ENCODE data around the gene HYAL3. TPM values are rescaled to one million over a fixed set of nuclear protein-coding genes. Genes with fewer than 3 reads are reported as not detected.
A peak's percentile ranks its signal among the peaks of the same experiment; 100 is the strongest.

The HYAL3 gene
- total and polyA plus RNA-seq, 2 of the 13 experiments (the other 11 are each of a cell fraction or from before 2014, with no cell fraction given), result 5.5 to 10.4 TPM

DNA sequence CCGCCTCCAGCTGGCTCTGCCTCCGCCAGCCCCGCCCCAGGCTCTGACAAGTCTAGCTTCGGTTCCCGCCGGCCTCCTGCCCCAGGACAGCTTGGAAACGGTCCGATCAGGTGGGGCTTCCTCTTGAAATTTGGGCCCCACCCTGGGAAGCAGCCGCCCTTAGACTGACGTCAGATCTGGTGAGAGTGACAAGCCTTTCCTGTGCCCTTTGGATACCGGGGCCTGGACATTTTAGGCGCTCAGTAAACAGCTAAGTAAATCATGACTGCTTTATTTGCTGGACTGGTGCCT, 378 bp upstream of the HYAL3 start (continued):
- TF ChIP-seq, protein P1, sequence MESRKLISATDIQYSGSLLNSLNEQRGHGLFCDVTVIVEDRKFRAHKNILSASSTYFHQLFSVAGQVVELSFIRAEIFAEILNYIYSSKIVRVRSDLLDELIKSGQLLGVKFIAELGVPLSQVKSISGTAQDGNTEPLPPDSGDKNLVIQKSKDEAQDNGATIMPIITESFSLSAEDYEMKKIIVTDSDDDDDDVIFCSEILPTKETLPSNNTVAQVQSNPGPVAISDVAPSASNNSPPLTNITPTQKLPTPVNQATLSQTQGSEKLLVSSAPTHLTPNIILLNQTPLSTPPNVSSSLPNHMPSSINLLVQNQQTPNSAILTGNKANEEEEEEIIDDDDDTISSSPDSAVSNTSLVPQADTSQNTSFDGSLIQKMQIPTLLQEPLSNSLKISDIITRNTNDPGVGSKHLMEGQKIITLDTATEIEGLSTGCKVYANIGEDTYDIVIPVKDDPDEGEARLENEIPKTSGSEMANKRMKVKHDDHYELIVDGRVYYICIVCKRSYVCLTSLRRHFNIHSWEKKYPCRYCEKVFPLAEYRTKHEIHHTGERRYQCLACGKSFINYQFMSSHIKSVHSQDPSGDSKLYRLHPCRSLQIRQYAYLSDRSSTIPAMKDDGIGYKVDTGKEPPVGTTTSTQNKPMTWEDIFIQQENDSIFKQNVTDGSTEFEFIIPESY (CRISPR knock-in tag; IDR thresholded peaks at IDR 0.05), result no peak
- TF ChIP-seq, protein P2, sequence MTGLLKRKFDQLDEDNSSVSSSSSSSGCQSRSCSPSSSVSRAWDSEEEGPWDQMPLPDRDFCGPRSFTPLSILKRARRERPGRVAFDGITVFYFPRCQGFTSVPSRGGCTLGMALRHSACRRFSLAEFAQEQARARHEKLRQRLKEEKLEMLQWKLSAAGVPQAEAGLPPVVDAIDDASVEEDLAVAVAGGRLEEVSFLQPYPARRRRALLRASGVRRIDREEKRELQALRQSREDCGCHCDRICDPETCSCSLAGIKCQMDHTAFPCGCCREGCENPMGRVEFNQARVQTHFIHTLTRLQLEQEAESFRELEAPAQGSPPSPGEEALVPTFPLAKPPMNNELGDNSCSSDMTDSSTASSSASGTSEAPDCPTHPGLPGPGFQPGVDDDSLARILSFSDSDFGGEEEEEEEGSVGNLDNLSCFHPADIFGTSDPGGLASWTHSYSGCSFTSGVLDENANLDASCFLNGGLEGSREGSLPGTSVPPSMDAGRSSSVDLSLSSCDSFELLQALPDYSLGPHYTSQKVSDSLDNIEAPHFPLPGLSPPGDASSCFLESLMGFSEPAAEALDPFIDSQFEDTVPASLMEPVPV (CRISPR knock-in tag; IDR thresholded peaks at IDR 0.05), result 0 out of 2 replicates have a peak, but pooled peaks have one; percentile 15
- TF ChIP-seq ZNF614 (CRISPR knock-in tag; IDR thresholded peaks at IDR 0.05; ENCODE audit: borderline replicate concordance) (peak; percentile 27), ETV5 (CRISPR knock-in tag; IDR thresholded peaks at IDR 0.05; ENCODE audit: borderline replicate concordance) (peak; percentile 30; the same call in 1 of the 2 replicates), MED8 (CRISPR knock-in tag; IDR thresholded peaks at IDR 0.05; ENCODE audit: insufficient replicate concordance) (peak; percentile 52), EED (CRISPR knock-in tag; IDR thresholded peaks at IDR 0.05) (no peak), ZFP1 (CRISPR knock-in tag; IDR thresholded peaks at IDR 0.05) (no peak), FOXA3 (CRISPR knock-in tag; IDR thresholded peaks at IDR 0.05) (no peak), HMG20B (CRISPR knock-in tag; conservative IDR thresholded peaks at IDR 0.05) (no peak), MIER2 (CRISPR knock-in tag; IDR thresholded peaks at IDR 0.05) (no peak)
- TF ChIP-seq, protein P3, sequence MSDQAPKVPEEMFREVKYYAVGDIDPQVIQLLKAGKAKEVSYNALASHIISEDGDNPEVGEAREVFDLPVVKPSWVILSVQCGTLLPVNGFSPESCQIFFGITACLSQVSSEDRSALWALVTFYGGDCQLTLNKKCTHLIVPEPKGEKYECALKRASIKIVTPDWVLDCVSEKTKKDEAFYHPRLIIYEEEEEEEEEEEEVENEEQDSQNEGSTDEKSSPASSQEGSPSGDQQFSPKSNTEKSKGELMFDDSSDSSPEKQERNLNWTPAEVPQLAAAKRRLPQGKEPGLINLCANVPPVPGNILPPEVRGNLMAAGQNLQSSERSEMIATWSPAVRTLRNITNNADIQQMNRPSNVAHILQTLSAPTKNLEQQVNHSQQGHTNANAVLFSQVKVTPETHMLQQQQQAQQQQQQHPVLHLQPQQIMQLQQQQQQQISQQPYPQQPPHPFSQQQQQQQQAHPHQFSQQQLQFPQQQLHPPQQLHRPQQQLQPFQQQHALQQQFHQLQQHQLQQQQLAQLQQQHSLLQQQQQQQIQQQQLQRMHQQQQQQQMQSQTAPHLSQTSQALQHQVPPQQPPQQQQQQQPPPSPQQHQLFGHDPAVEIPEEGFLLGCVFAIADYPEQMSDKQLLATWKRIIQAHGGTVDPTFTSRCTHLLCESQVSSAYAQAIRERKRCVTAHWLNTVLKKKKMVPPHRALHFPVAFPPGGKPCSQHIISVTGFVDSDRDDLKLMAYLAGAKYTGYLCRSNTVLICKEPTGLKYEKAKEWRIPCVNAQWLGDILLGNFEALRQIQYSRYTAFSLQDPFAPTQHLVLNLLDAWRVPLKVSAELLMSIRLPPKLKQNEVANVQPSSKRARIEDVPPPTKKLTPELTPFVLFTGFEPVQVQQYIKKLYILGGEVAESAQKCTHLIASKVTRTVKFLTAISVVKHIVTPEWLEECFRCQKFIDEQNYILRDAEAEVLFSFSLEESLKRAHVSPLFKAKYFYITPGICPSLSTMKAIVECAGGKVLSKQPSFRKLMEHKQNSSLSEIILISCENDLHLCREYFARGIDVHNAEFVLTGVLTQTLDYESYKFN (CRISPR knock-in tag; conservative IDR thresholded peaks at IDR 0.05), result peak; percentile 58
- TF ChIP-seq, protein P4, sequence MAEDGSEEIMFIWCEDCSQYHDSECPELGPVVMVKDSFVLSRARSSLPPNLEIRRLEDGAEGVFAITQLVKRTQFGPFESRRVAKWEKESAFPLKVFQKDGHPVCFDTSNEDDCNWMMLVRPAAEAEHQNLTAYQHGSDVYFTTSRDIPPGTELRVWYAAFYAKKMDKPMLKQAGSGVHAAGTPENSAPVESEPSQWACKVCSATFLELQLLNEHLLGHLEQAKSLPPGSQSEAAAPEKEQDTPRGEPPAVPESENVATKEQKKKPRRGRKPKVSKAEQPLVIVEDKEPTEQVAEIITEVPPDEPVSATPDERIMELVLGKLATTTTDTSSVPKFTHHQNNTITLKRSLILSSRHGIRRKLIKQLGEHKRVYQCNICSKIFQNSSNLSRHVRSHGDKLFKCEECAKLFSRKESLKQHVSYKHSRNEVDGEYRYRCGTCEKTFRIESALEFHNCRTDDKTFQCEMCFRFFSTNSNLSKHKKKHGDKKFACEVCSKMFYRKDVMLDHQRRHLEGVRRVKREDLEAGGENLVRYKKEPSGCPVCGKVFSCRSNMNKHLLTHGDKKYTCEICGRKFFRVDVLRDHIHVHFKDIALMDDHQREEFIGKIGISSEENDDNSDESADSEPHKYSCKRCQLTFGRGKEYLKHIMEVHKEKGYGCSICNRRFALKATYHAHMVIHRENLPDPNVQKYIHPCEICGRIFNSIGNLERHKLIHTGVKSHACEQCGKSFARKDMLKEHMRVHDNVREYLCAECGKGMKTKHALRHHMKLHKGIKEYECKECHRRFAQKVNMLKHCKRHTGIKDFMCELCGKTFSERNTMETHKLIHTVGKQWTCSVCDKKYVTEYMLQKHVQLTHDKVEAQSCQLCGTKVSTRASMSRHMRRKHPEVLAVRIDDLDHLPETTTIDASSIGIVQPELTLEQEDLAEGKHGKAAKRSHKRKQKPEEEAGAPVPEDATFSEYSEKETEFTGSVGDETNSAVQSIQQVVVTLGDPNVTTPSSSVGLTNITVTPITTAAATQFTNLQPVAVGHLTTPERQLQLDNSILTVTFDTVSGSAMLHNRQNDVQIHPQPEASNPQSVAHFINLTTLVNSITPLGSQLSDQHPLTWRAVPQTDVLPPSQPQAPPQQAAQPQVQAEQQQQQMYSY (CRISPR knock-in tag; IDR thresholded peaks at IDR 0.05), result no peak; the same call in 1 of the 2 replicates
- TF ChIP-seq, protein P5, sequence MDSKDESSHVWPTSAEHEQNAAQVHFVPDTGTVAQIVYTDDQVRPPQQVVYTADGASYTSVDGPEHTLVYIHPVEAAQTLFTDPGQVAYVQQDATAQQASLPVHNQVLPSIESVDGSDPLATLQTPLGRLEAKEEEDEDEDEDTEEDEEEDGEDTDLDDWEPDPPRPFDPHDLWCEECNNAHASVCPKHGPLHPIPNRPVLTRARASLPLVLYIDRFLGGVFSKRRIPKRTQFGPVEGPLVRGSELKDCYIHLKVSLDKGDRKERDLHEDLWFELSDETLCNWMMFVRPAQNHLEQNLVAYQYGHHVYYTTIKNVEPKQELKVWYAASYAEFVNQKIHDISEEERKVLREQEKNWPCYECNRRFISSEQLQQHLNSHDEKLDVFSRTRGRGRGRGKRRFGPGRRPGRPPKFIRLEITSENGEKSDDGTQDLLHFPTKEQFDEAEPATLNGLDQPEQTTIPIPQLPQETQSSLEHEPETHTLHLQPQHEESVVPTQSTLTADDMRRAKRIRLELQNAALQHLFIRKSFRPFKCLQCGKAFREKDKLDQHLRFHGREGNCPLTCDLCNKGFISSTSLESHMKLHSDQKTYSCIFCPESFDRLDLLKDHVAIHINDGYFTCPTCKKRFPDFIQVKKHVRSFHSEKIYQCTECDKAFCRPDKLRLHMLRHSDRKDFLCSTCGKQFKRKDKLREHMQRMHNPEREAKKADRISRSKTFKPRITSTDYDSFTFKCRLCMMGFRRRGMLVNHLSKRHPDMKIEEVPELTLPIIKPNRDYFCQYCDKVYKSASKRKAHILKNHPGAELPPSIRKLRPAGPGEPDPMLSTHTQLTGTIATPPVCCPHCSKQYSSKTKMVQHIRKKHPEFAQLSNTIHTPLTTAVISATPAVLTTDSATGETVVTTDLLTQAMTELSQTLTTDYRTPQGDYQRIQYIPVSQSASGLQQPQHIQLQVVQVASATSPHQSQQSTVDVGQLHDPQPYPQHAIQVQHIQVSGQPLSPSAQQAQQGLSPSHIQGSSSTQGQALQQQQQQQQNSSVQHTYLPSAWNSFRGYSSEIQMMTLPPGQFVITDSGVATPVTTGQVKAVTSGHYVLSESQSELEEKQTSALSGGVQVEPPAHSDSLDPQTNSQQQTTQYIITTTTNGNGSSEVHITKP (CRISPR knock-in tag; IDR thresholded peaks at IDR 0.05; ENCODE audit: low read depth), result peak; percentile 25; the same call in 1 of the 2 replicates
- TF ChIP-seq, protein P6, sequence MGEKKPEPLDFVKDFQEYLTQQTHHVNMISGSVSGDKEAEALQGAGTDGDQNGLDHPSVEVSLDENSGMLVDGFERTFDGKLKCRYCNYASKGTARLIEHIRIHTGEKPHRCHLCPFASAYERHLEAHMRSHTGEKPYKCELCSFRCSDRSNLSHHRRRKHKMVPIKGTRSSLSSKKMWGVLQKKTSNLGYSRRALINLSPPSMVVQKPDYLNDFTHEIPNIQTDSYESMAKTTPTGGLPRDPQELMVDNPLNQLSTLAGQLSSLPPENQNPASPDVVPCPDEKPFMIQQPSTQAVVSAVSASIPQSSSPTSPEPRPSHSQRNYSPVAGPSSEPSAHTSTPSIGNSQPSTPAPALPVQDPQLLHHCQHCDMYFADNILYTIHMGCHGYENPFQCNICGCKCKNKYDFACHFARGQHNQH (CRISPR knock-in tag; IDR thresholded peaks at IDR 0.05), result no peak; the same call in 1 of the 2 replicates
